Measurements from ENCODE around the gene CCDC85C.
A peak's percentile ranks its signal among the peaks of the same experiment; 100 is the strongest.

Gene CCDC85C

GRCh38 chr14:99535908-99536778, 67.9 kb downstream of the CCDC85C start:
- no peak for DNase-seq

- DNase-seq, result no peak
Measured at GRCh38 chr14:99535448-99535847, 68.6 kb downstream of the CCDC85C start.

GRCh38 chr14:99534863-99535262, 69.1 kb downstream of the CCDC85C start:
- no peak for DNase-seq

- no peak for DNase-seq
Measured at GRCh38 chr14:99534333-99534732, 69.7 kb downstream of the CCDC85C start.

GRCh38 chr14:99532310-99532709, 71.7 kb downstream of the CCDC85C start:
- DNase-seq, result no peak

- DNase-seq, result peak; percentile 91
Measured at GRCh38 chr14:99531251-99532096, 72.5 kb downstream of the CCDC85C start.

- DNase-seq, result no peak
Measured at GRCh38 chr14:99530407-99531155, 73.4 kb downstream of the CCDC85C start.

GRCh38 chr14:99529899-99530298, 74.1 kb downstream of the CCDC85C start:
- DNase-seq, result peak; percentile 45

GRCh38 chr14:99527427-99528076, 76.5 kb downstream of the CCDC85C start:
- no peak for DNase-seq

- DNase-seq, result no peak
Measured at GRCh38 chr14:99527026-99527425, 77.0 kb downstream of the CCDC85C start.

GRCh38 chr14:99525699-99526080, 78.3 kb downstream of the CCDC85C start:
- DNase-seq, result no peak

GRCh38 chr14:99524804-99525698, 79.0 kb downstream of the CCDC85C start:
- peak; percentile 79 for DNase-seq

- peak; percentile 85 for DNase-seq
Measured at GRCh38 chr14:99524091-99524661, 79.8 kb downstream of the CCDC85C start.

- DNase-seq, result no peak
Measured at GRCh38 chr14:99523704-99524055, 80.3 kb downstream of the CCDC85C start.

GRCh38 chr14:99522934-99523703, 80.9 kb downstream of the CCDC85C start:
- DNase-seq, result no peak

- no peak for DNase-seq
Measured at GRCh38 chr14:99522457-99522891, 81.5 kb downstream of the CCDC85C start.

- DNase-seq, result no peak
Measured at GRCh38 chr14:99522025-99522401, 82.0 kb downstream of the CCDC85C start.

- DNase-seq, result no peak
Measured at GRCh38 chr14:99521176-99522024, 82.6 kb downstream of the CCDC85C start.

- no peak for DNase-seq
Measured at GRCh38 chr14:99520571-99521081, 83.4 kb downstream of the CCDC85C start.
